Cerebellar nuclear complex (tissue), 1 donor: ENCODE data around the gene ZNF329.

Experiments used
- DNase-seq, 2 experiments: peaks; one replicate each; lab custom pipeline; 2025; lab: John Stamatoyannopoulos, UW

Gene ZNF329

GRCh38 chr19:58118979-58119733 lies 31.4 kb downstream of the ZNF329 start:
- no peak for DNase-seq

GRCh38 chr19:58117841-58118575 lies 32.6 kb downstream of the ZNF329 start:
- peak in 1 of 2 experiments; percentile 70 for DNase-seq

GRCh38 chr19:58108546-58108817 lies 42.1 kb downstream of the ZNF329 start:
- DNase-seq: no peak

DNA sequence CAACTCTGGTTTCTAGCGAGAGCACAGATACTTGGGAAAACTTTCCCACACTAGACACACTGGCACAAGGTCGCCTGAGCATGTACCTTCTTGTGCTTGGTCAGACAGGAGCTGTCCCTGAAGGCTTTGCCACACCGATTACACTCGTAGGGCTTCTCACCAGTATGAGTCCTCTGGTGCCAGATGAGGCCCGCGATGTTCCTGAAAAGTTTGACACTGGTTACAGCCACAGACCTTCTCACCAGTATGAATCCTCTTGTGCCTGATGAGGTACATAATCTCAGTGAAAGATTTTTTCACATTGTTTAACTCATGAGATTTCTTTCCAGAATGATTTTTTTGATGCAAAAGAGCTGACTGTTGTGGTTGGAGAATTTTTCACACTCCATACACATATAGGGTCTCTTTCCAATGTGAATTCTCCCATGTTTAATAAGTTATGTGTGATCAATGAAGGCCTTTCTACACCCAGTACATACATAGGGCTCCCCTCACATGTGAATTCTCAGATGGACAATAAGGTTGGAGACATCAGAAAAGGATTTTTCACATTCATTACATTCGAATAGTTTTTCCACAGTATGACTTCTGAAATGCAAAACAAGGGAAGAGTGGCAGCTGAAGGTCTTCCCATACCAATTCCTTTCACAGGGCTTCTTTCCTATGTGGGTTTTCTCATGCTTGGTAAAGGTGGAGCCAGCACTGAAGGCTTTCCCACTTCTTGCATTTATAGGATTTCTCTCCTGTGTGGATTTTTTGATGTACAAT lies 42.6 kb downstream of the ZNF329 start:
- DNase-seq: no peak

- DNase-seq: no peak
These were observed 51.9 kb downstream of the ZNF329 start for GRCh38 chr19:58098682-58098998.

DNA sequence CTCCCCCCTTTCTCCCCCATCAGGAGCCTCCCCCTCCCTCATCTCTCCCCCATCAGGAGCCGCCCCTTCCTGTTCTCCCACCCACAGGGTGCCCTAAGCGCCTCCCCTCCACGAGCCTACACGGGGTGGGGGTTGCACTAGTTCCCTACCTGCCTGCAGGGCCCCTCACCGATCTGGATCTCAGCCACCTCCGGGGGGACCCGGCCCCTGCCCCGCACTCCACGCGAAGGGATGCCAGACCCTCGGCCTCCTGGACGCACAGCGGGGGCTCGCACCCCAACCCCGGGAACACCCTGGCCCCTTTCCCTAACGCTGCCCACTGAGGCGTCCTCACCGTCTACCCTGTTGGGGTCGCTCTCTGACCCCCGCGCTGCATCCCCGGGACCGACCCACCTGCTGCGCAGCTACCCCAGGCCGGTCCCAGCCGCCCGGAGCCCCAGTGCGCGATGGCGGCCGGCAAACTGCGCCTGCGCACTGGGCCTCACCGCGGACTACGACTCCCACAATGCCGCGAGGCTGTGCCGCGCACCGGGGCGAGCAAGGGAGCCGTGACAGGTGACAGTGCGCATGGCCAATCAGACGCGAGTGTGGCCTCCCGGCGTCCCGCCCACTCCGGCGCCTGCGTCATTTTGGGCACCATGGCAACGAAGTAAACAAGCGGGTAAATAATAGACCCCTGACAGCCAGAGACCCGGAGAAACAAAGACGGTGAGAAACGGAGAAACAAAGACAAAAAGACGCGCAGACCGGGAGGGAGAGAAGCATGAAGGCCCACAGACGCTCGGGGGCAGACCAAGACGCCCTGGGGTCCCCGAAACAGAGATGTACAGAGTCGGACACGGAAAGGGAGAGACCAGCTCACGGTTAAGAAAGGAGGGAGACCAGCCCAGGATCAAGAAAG lies 52.6 kb downstream of the ZNF329 start, which contains the start of gene ZSCAN18:
TSS of gene ZSCAN18 (minus strand) at position 451 of the 901 bp plus-strand sequence. CDS start 7,964 bp downstream, outside the sequence.
- DNase-seq: peak; percentile 86 to 89

GRCh38 chr19:58097349-58097748 lies 53.2 kb downstream of the ZNF329 start:
- no peak for DNase-seq

GRCh38 chr19:58096884-58097283 lies 53.7 kb downstream of the ZNF329 start:
- DNase-seq: no peak

GRCh38 chr19:58095328-58095727 lies 55.3 kb downstream of the ZNF329 start:
- no peak for DNase-seq

GRCh38 chr19:58093071-58093470 lies 57.5 kb downstream of the ZNF329 start:
- DNase-seq: no peak

- DNase-seq: no peak
These were observed 59.2 kb downstream of the ZNF329 start for GRCh38 chr19:58091251-58091995.

DNA sequence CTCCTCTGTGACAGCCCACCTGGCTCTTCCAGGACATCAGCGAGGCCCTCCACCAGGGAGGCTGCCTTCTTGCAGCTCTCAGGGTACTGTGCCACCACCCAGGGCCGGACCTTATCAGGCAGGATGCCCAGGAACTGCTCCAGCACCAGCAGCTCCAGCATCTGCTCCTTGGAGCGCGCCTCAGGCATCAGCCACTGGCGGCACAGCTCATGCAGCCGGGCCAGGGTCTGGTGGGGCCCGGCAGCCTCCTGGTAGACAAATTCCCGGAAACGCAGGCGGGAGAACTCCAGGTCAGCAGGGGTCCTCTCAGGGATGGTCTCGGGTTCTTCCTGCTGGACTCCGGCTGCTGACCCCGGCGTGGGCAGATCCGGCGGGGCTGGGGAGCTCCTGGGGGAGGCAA lies 60.7 kb downstream of the ZNF329 start:
- DNase-seq: no peak

DNA sequence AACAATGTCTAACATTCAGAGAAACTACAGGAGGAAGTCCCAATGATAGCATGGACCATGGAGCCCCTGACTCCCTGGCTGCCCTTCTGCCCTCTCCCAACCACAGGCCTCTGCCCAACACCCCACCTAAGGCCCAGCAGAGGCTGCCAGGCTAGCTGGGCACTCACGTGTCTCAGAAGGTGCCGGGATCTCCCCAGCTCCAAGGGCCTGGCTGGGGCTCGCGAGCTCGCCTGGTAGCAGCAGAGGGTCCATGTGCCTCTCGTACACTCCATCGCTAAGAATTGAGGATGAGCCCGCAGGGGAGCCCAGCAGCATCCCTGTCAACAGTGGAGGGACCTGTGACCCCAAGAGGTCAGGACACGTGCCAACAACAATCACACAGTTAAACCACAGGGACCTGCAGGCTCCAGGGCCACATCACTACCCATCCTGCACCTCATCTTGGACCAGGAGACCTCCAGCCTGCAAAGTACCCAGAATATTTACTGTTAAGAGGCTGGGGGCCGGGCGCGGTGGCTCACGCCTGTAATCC lies 62.0 kb downstream of the ZNF329 start:
- no peak for DNase-seq

- no peak for DNase-seq
These were observed 63.5 kb downstream of the ZNF329 start for GRCh38 chr19:58086825-58087710.

- DNase-seq: no peak
These were observed 65.2 kb downstream of the ZNF329 start for GRCh38 chr19:58085348-58085875.

DNA sequence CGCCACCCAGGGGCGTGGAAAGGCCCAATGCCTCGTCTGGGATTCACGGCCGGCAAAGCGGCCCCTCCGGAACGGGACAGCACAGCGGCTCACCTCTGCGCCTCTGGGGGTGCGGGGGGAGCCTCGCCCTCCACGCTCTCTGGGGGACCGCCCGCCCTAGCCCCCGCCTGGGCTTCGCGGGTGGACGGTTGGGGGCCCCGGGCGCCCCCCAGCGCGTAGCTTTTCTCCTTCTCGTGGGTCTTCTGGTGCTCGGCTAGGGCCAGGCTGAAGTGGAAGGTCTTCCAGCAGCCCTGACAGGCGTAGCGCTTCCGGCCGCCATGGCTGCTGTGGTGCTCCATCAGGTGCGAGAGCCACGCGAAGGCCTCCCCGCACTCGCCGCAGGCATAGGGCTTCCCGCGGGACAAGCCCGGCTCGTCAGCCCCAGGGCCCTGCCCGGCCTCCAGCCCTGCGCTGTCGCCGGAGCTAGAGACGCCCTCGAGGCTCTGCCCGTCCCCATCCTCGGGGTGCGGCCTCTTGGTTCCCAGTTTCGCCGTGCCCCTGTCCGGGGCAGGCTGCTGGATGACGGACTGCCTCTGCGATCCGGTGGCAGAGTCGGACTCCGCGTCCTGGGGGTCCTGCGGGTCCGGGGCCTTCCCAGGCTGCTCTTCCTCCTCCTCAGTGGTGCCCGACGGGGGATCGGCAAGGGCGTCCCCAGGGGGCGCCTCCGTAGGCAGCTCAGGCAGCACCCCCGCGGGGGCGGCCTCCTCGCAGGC lies 65.8 kb downstream of the ZNF329 start:
- no peak for DNase-seq

DNA sequence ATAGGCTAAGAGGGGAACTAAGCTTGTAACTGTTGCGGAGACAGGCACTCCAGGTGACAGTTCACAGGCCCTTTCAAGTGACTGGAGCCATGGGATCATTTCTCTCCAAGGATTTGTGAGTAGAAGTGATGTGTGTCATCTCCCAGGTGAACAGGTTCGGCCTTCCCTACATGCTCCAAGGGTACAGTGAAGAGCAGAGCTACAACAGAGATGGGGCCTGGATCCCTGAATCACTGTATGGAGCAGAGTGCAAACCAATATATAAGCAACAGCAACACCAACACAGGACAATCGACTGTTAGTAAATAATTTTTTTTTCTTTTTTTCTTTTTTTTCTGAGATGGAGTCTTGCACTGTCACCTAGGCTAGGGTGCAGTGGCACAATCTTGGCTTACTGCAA lies 67.6 kb downstream of the ZNF329 start:
- no peak for DNase-seq

GRCh38 chr19:58079792-58080191 lies 70.8 kb downstream of the ZNF329 start:
- DNase-seq: no peak
